GM21390 (cell line): ENCODE results near the gene ACADSB.

Experiments used
- ATAC-seq: cut with Tn5 transposase; IDR thresholded peaks from one replicate; pipeline ENCODE4 v1.9.1; 2021; ENCODE audit not compliant: unreplicated experiment

Gene ACADSB

GRCh38 chr10:123001370-123001769 is 7.4 kb upstream of the ACADSB start:
- ATAC-seq, result no peak

- no peak for ATAC-seq
Observed at GRCh38 chr10:123004298-123004697, 4.5 kb upstream of the ACADSB start.

- peak; percentile 40 for ATAC-seq
Observed at GRCh38 chr10:123007558-123008354, 1.1 kb upstream of the ACADSB start.

- no peak for ATAC-seq
Observed at GRCh38 chr10:123009105-123009820, 457 bp downstream of the ACADSB start.

- ATAC-seq, result no peak
Observed at GRCh38 chr10:123011987-123012386, 3.2 kb downstream of the ACADSB start.

GRCh38 chr10:123013456-123014419 is 4.9 kb downstream of the ACADSB start:
- ATAC-seq, result no peak

GRCh38 chr10:123014772-123015171 is 6.0 kb downstream of the ACADSB start:
- ATAC-seq, result no peak

- no peak for ATAC-seq
Observed at GRCh38 chr10:123016228-123016627, 7.4 kb downstream of the ACADSB start.

- no peak for ATAC-seq
Observed at GRCh38 chr10:123017421-123018165, 8.8 kb downstream of the ACADSB start.

GRCh38 chr10:123018531-123018930 is 9.7 kb downstream of the ACADSB start:
- no peak for ATAC-seq

GRCh38 chr10:123019264-123019663 is 10.5 kb downstream of the ACADSB start:
- no peak for ATAC-seq

GRCh38 chr10:123019941-123020703 is 11.3 kb downstream of the ACADSB start:
- ATAC-seq, result no peak

- no peak for ATAC-seq
Observed at GRCh38 chr10:123021517-123021916, 12.7 kb downstream of the ACADSB start.

- no peak for ATAC-seq
Observed at GRCh38 chr10:123024540-123024939, 15.7 kb downstream of the ACADSB start.

GRCh38 chr10:123026302-123026701 is 17.5 kb downstream of the ACADSB start:
- no peak for ATAC-seq

GRCh38 chr10:123027861-123028260 is 19.1 kb downstream of the ACADSB start:
- ATAC-seq, result no peak

- ATAC-seq, result no peak
Observed at GRCh38 chr10:123031124-123031523, 22.3 kb downstream of the ACADSB start.

GRCh38 chr10:123034332-123034731 is 25.5 kb downstream of the ACADSB start:
- ATAC-seq, result no peak

- no peak for ATAC-seq
Observed at GRCh38 chr10:123035467-123036086, 26.8 kb downstream of the ACADSB start.
